ENCODE measurements around the gene APBB1.

Gene APBB1

DNA sequence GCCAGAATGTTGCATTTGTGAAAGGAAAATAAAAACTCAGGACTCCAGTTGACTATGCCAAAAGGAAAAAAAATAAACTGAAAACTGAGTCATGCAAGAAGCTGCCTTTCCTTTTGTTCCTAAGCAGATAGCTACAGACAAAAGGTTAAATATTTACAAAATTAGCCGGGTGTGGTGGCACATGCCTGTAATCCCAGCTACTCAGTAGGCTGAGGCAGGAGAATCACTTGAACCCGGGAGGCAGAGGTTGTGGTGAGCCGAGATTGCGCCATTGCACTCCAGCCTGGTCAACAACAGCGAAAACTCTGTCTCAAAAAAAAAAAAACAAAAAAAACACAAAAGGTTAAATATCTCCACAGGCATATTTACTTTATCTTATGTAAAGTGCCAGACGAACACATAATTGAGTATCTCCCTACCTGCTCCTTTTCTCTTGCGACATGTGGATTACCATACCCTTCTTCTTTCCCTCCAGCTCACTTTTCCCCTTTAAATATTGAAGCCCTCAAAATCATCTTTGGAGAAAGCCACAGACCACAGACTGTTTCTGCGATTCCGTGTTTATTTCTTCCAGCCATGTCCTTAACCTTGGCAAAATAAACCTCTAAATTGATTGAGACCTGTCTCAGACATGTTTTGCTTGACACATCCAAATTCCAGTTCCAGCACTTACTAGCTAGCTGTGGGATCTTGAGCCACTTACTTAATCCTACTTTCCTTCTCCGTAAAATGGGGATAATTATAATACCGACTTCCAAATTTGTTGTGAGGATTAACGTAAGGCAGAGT is 30.9 kb downstream of the APBB1 start:
- ChIA-PET POLR2A (interaction anchor here (1.0 to 1.8 kb wide), 2 partner anchors 9 to 31 kb away, joined by 3 to 7 read pairs; partner anchors contain the start of gene APBB1), CTCF (interaction anchor here (0.7 to 1.4 kb wide), 4 partner anchors 9 to 55 kb away, joined by 3 to 7 read pairs (median 4); no protein-coding TSS in a partner anchor)
- no peak for DNase-seq (ENCODE audit: extremely low spot score)
- TF ChIP-seq SP1 (IDR thresholded peaks at IDR 0.05) (no peak), BHLHE40 (IDR thresholded peaks at IDR 0.05; ENCODE audit: borderline replicate concordance) (no peak), HDGF (IDR thresholded peaks at IDR 0.05; ENCODE audit: borderline replicate concordance) (no peak), FOXK2 (IDR thresholded peaks at IDR 0.05) (no peak), CTBP1 (IDR thresholded peaks at IDR 0.05; ENCODE audit: borderline replicate concordance) (no peak), FOXM1 (IDR thresholded peaks at IDR 0.05; ENCODE audit: borderline replicate concordance) (no peak), TARDBP (IDR thresholded peaks at IDR 0.05) (no peak), LEF1 (IDR thresholded peaks at IDR 0.05; ENCODE audit: borderline replicate concordance) (no peak), ZNF384 (IDR thresholded peaks at IDR 0.05) (no peak), L3MBTL2 (conservative IDR thresholded peaks at IDR 0.05) (no peak), NFRKB (IDR thresholded peaks at IDR 0.05) (no peak), ELF4 (IDR thresholded peaks at IDR 0.05) (no peak), ARNT (IDR thresholded peaks at IDR 0.05) (no peak), FOXA1 (IDR thresholded peaks at IDR 0.05) (no peak), SUZ12 (IDR thresholded peaks at IDR 0.05) (no peak)
- TF ChIP-seq, protein P1, sequence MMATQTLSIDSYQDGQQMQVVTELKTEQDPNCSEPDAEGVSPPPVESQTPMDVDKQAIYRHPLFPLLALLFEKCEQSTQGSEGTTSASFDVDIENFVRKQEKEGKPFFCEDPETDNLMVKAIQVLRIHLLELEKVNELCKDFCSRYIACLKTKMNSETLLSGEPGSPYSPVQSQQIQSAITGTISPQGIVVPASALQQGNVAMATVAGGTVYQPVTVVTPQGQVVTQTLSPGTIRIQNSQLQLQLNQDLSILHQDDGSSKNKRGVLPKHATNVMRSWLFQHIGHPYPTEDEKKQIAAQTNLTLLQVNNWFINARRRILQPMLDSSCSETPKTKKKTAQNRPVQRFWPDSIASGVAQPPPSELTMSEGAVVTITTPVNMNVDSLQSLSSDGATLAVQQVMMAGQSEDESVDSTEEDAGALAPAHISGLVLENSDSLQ (IDR thresholded peaks at IDR 0.05), result no peak

DNA sequence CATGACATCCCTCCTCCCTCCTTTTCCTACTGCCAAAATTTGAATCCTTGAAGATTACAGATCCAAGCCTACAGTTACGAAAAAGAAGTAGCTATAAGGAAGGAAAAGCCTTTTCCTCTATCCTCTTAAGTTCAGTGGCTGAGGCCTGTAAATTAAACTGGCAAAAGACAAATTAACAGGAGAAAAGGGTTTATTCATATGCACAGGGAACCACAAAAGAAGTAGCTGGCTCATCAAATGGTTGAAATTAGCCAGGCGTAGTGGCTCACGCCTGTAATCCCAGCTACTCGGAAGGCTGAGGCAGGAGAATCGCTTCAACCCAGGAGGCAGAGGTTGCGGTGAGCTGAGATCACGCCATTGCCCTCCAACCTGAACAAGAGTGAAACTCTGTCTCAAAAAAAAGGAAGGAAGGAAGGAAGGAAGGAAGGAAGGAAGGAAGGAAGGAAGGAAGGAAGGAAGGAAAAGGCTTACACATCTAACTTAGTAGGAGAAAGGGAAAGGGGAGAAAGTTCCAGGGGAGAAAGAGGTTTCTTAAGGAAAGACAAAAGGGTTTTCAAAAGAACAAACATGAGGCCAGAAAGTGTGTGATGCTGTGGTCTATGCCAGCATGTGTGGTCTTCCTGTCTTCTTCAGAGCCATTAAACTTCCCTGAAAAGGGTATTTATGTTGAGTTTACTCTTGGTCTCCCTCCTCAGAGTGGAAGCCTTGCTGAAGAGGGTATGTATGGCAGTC is 33.7 kb downstream of the APBB1 start:
- ChIA-PET CTCF (interaction anchor here (1.9 kb wide), 1 partner anchor 58 kb away, joined by 6 read pairs; no protein-coding TSS in a partner anchor), POLR2A (no interaction called here)
- DNase-seq (ENCODE audit: extremely low spot score), result no peak
- TF ChIP-seq FOXA1 (IDR thresholded peaks at IDR 0.05) (no peak), SUZ12 (IDR thresholded peaks at IDR 0.05) (no peak), LEF1 (IDR thresholded peaks at IDR 0.05; ENCODE audit: borderline replicate concordance) (no peak), FOXM1 (IDR thresholded peaks at IDR 0.05; ENCODE audit: borderline replicate concordance) (no peak), BHLHE40 (IDR thresholded peaks at IDR 0.05; ENCODE audit: borderline replicate concordance) (no peak), ZNF384 (IDR thresholded peaks at IDR 0.05) (no peak), TARDBP (IDR thresholded peaks at IDR 0.05) (no peak), HDGF (IDR thresholded peaks at IDR 0.05; ENCODE audit: borderline replicate concordance) (no peak), L3MBTL2 (conservative IDR thresholded peaks at IDR 0.05) (no peak), ARNT (IDR thresholded peaks at IDR 0.05) (no peak), CTBP1 (IDR thresholded peaks at IDR 0.05; ENCODE audit: borderline replicate concordance) (no peak), FOXK2 (IDR thresholded peaks at IDR 0.05) (no peak), ELF4 (IDR thresholded peaks at IDR 0.05) (no peak), NFRKB (IDR thresholded peaks at IDR 0.05) (no peak), SP1 (IDR thresholded peaks at IDR 0.05) (no peak)
- TF ChIP-seq, protein P1 (IDR thresholded peaks at IDR 0.05), result no peak

DNA sequence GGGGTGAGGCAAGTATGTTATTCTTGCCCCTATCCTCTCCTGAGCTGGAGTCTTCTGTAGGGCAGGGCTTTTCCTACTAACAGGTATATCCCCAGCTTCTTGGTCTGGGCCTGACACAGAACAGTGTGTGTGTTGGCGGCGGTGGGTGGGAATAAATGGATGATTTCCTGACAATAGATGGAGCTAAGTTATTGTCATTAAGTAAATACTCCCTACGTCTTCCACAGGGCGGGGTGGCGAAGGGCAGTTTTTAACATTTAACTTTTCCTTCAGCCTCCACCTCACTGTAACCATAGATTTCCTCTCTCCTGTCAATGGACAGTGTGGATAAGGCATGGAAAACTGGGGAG is 40.3 kb downstream of the APBB1 start:
- POLR2A ChIA-PET, result interaction anchor here (1.1 to 1.8 kb wide), 5 partner anchors 40 to 305 kb away, joined by 3 to 6 read pairs (median 6); partner anchors contain the start of genes APBB1 and MRPL17

DNA sequence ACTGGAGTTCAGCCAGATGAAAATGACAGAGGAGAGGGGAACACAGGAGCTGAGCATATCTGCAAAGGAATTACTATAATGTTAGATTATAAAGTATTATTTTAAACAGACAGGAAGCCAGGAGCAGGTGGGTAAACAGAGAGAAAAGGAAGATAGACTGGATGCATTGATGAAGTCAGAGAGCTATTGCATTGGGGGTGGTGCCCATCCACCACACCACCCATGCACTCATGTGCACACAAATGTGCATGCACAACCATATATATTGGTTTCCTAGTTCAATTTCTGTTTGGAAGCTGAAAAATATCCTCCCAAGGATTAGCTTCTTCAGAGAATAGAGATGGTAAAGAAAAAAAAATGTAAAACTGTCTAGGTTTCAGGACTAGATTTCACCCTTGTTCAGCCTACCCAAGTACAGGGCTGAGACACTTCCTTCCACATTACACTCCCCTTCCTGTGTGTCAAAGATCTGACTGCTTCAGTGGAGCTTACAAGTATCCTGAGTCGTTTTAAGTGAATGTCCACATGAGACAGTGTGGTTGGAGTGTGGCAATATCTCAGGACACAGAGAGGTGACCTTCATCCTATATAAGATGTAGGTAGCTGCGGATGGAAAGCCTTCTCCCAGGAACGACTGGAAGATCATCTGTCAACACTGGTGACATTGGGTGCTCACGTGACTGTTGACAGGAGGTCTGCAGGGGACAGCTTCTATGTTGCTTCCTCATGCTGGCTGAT is 40.8 kb downstream of the APBB1 start:
- no peak for DNase-seq (ENCODE audit: extremely low spot score)
- CTCF ChIA-PET, result interaction anchor here (0.6 to 4.0 kb wide), 11 partner anchors 9 to 328 kb away, joined by 3 to 102 read pairs (median 7); no protein-coding TSS in a partner anchor
- POLR2A ChIA-PET, result interaction anchor here (1.1 to 1.6 kb wide), 2 partner anchors 99 to 305 kb away, joined by 3 to 6 read pairs; partner anchors contain the start of gene MRPL17
- TF ChIP-seq SP1 (IDR thresholded peaks at IDR 0.05) (no peak), HDGF (IDR thresholded peaks at IDR 0.05; ENCODE audit: borderline replicate concordance) (no peak), NFRKB (IDR thresholded peaks at IDR 0.05) (no peak), ARNT (IDR thresholded peaks at IDR 0.05) (no peak), CTBP1 (IDR thresholded peaks at IDR 0.05; ENCODE audit: borderline replicate concordance) (no peak), FOXM1 (IDR thresholded peaks at IDR 0.05; ENCODE audit: borderline replicate concordance) (no peak), ELF4 (IDR thresholded peaks at IDR 0.05) (no peak), L3MBTL2 (conservative IDR thresholded peaks at IDR 0.05) (no peak)

More for the DNA sequence above, 40.3 kb downstream of the APBB1 start:
- CTCF ChIA-PET, result interaction anchor here (0.6 to 4.0 kb wide), 30 partner anchors 9 to 376 kb away, joined by 3 to 102 read pairs (median 5); partner anchors contain the start of genes ARFIP2, MRPL17, SMPD1 and TAF10
- TF ChIP-seq FOXM1 (IDR thresholded peaks at IDR 0.05; ENCODE audit: borderline replicate concordance), result no peak
- no peak for TF ChIP-seq LEF1 (IDR thresholded peaks at IDR 0.05; ENCODE audit: borderline replicate concordance)
- no peak for TF ChIP-seq NFRKB (IDR thresholded peaks at IDR 0.05)
- TF ChIP-seq, protein P1 (IDR thresholded peaks at IDR 0.05), result no peak
- no peak for TF ChIP-seq L3MBTL2 (conservative IDR thresholded peaks at IDR 0.05)
- no peak for TF ChIP-seq ARNT (IDR thresholded peaks at IDR 0.05)
- no peak for TF ChIP-seq ZNF384 (IDR thresholded peaks at IDR 0.05)
- no peak for TF ChIP-seq SUZ12 (IDR thresholded peaks at IDR 0.05)
- no peak for TF ChIP-seq FOXK2 (IDR thresholded peaks at IDR 0.05)
- TF ChIP-seq CTBP1 (IDR thresholded peaks at IDR 0.05; ENCODE audit: borderline replicate concordance), result no peak
- TF ChIP-seq FOXA1 (IDR thresholded peaks at IDR 0.05), result no peak
- no peak for DNase-seq (ENCODE audit: extremely low spot score)
